PC-3 (cell line): Measurements from ENCODE around the gene PRDM15. TPM values are rescaled to one million over a fixed set of nuclear protein-coding genes. Genes with fewer than 3 reads are reported as not detected.

Experiments
- ATAC-seq: fragments of 200-7000 bp; cut with Tn5 transposase; 2 replicates; pipeline ENCODE4 v1.9.1; 2020; ENCODE audit warnings: mild to moderate bottlenecking, moderate library complexity
- BruUV-seq: library from RNA; stranded (reverse); fragments of 400-500 nt; replicated peaks from 2 replicates; lab custom pipeline; 2021; lab: Mats Ljungman, UMichigan
- CTCF ChIA-PET: fragments of 300-600 bp; sonication (Branson Sonifier 250); formaldehyde crosslinking; loops from one replicate; lab custom pipeline; 2022; ENCODE audit warnings: antibody characterized with exemption; lab: Charles Lee
- POLR2A ChIA-PET: fragments of 300-600 bp; sonication (Branson Sonifier 250); formaldehyde crosslinking; loops from one replicate; lab custom pipeline; 2022; ENCODE audit warnings: antibody characterized with exemption; ENCODE audit not compliant: unreplicated experiment; lab: Charles Lee
- DNase-seq: peaks from one replicate; pipeline ENCODE4 v3.0.0-alpha.2; 2015
- H2AFZ ChIP-seq: fragments of 300-600 bp; sonication (generic); 2 replicates; pipeline ENCODE4 v1.6.0; 2016; ENCODE audit warnings: antibody characterized with exemption, low read length
- H3F3A ChIP-seq: fragments of 300-600 bp; sonication (generic); one replicate; pipeline ENCODE4 v1.6.0; 2017; ENCODE audit warnings: antibody characterized with exemption, low read length, control low read depth, mild to moderate bottlenecking; ENCODE audit not compliant: unreplicated experiment
- H3K27ac ChIP-seq: fragments of 300-600 bp; sonication (generic); 2 replicates; pipeline ENCODE4 v1.5.1; 2016; ENCODE audit warnings: mild to moderate bottlenecking, low read length
- H3K27me3 ChIP-seq: fragments of 300-600 bp; sonication (generic); 2 replicates; pipeline ENCODE4 v1.6.1; 2016; ENCODE audit warnings: low read length, mixed read lengths
- H3K36me3 ChIP-seq: fragments of 300-600 bp; sonication (generic); 2 replicates; pipeline ENCODE4 v1.6.1; 2016; ENCODE audit warnings: low read depth, mixed run types, low read length, mixed read lengths
- H3K4me1 ChIP-seq: fragments of 300-600 bp; sonication (generic); 2 replicates; pipeline ENCODE4 v1.5.1; 2016; ENCODE audit warnings: low read length; ENCODE audit not compliant: insufficient read depth
- H3K4me2 ChIP-seq: fragments of 300-600 bp; sonication (generic); 2 replicates; pipeline ENCODE4 v1.6.0; 2016; ENCODE audit warnings: low read length
- H3K4me3 ChIP-seq: fragments of 300-600 bp; sonication (generic); 2 replicates; pipeline ENCODE4 v1.5.1; 2016; ENCODE audit warnings: mild to moderate bottlenecking, low read length, mixed read lengths
- H3K79me2 ChIP-seq: fragments of 300-600 bp; sonication (generic); 2 replicates; pipeline ENCODE4 v1.6.1; 2017; ENCODE audit warnings: low read length, mixed read lengths
- H3K9ac ChIP-seq: fragments of 300-600 bp; sonication (generic); 2 replicates; pipeline ENCODE4 v1.6.0; 2016; ENCODE audit warnings: mild to moderate bottlenecking, low read length
- H3K9me2 ChIP-seq: fragments of 300-600 bp; sonication (generic); replicated peaks from 2 replicates; pipeline ENCODE4 v1.6.1; 2016; ENCODE audit warnings: mixed run types, low read length, mixed read lengths
- H3K9me3 ChIP-seq: fragments of 300-600 bp; sonication (generic); 2 replicates; pipeline ENCODE4 v1.6.1; 2016; ENCODE audit warnings: low read length, mixed read lengths
- H4K20me1 ChIP-seq: fragments of 300-600 bp; sonication (generic); 2 replicates; pipeline ENCODE4 v1.6.1; 2016; ENCODE audit warnings: low read length, mixed read lengths
- CTCF ChIP-seq: fragments of 300-600 bp; sonication (generic); conservative IDR thresholded peaks from 2 replicates; pipeline ENCODE4 v1.5.1; 2017; ENCODE audit warnings: antibody characterized with exemption, low read depth, mild to moderate bottlenecking, low read length
- EZH2 ChIP-seq: fragments of 300-600 bp; sonication (generic); IDR thresholded peaks from one replicate; pipeline ENCODE4 v1.6.1; 2017; ENCODE audit warnings: antibody characterized with exemption, mild to moderate bottlenecking, low read length; ENCODE audit not compliant: unreplicated experiment
- EZH2phosphoT487 ChIP-seq: fragments of 300-600 bp; sonication (generic); IDR thresholded peaks from 2 replicates; pipeline ENCODE4 v1.6.1; 2018; ENCODE audit warnings: mild to moderate bottlenecking, antibody characterized with exemption, low read length, borderline replicate concordance
- intact Hi-C: fragments of 100-400 bp; cut with micrococcal nuclease; formaldehyde crosslinking; loops from 2 replicates; pipeline ENCODE4 v1.9.0; 2023
- total RNA-seq: library from RNA; depleted of rRNA; stranded (reverse); fragments of >200 nt; gene quantifications from 2 replicates; pipeline ENCODE4 v1.2.3, GENCODE V29; 2014

Gene PRDM15
- total RNA-seq, 1 experiment from 2014 or later = 13.4 TPM

GRCh38 chr21:41796476-41797080 is 82.6 kb downstream of the PRDM15 start:
- Histone ChIP-seq H3K9ac (no peak overlapping the region), H3K27ac (no peak overlapping the region), H3K4me3 (no peak overlapping the region), H2AFZ (no peak overlapping the region), H3K4me1 (no peaks in the 10 kb centered on the region), H3F3A (no peaks in the 10 kb centered on the region), H4K20me1 (no peaks in the 10 kb centered on the region), H3K27me3 (no peaks in the 10 kb centered on the region), H3K36me3 (peaks cover 16% of the 10 kb centered on the region), H3K9me2 (no peaks in the 10 kb centered on the region), H3K4me2 (no peak overlapping the region), H3K79me2 (no peaks in the 10 kb centered on the region), H3K9me3 (peaks cover 4% of the 10 kb centered on the region; the same call in 1 of the 2 replicates)
- intact Hi-C loops = no loop called here
- TF ChIP-seq EZH2 (no peak), EZH2phosphoT487 (no peak), CTCF (no peak)
- POLR2A ChIA-PET = no interaction called here
- BruUV-seq = no TSS peak
- no peak for DNase-seq
- no peak for ATAC-seq
- CTCF ChIA-PET = interaction anchor here (1.0 kb wide), 1 partner anchor 184 kb away, joined by 4 read pairs; no protein-coding TSS in a partner anchor

- ChIA-PET CTCF (no interaction called here), POLR2A (no interaction called here)
- TF ChIP-seq CTCF = no peak
- no peak for TF ChIP-seq EZH2phosphoT487
- no peak for TF ChIP-seq EZH2
- no TSS peak for BruUV-seq
- ATAC-seq (no peak), DNase-seq (no peak)
- Histone ChIP-seq H3K27me3 (no peaks in the 10 kb centered on the region), H2AFZ (no peak overlapping the region), H3K79me2 (no peaks in the 10 kb centered on the region), H3F3A (no peaks in the 10 kb centered on the region), H3K4me2 (no peak overlapping the region), H3K9ac (no peak overlapping the region), H4K20me1 (no peaks in the 10 kb centered on the region), H3K9me2 (no peaks in the 10 kb centered on the region), H3K36me3 (peaks cover 9% of the 10 kb centered on the region; the same call in 1 of the 2 replicates), H3K9me3 (peaks cover 4% of the 10 kb centered on the region; the same call in 1 of the 2 replicates), H3K4me3 (no peak overlapping the region), H3K27ac (no peak overlapping the region), H3K4me1 (no peaks in the 10 kb centered on the region)
- intact Hi-C loops = no loop called here
Measured at GRCh38 chr21:41795726-41796125, 83.4 kb downstream of the PRDM15 start.

- POLR2A ChIA-PET = no interaction called here
Measured at GRCh38 chr21:41794600-41794999, 84.5 kb downstream of the PRDM15 start.

More at GRCh38 chr21:41794600-41794999, 84.5 kb downstream of the PRDM15 start:
- no peaks in the 10 kb centered on the region for H3K27me3 ChIP-seq
- no peaks in the 10 kb centered on the region for H4K20me1 ChIP-seq
- H3K79me2 ChIP-seq = no peaks in the 10 kb centered on the region
- peaks cover 4% of the 10 kb centered on the region; the same call in 1 of the 2 replicates for H3K9me3 ChIP-seq
- no peaks in the 10 kb centered on the region for H3K4me1 ChIP-seq
- intact Hi-C loops = no loop called here
- H3K4me3 ChIP-seq = no peak overlapping the region
- peaks cover 5% of the 10 kb centered on the region; the same call in 1 of the 2 replicates for H3K36me3 ChIP-seq
- no peak overlapping the region for H3K27ac ChIP-seq
- no peaks in the 10 kb centered on the region for H3F3A ChIP-seq
- no peak overlapping the region for H2AFZ ChIP-seq
- TF ChIP-seq EZH2 = no peak
- no peak for TF ChIP-seq CTCF
- TF ChIP-seq EZH2phosphoT487 = no peak
- no TSS peak for BruUV-seq
- DNase-seq (no peak), ATAC-seq (no peak)
- CTCF ChIA-PET = no interaction called here
- no peak overlapping the region for H3K9ac ChIP-seq
- H3K9me2 ChIP-seq = no peaks in the 10 kb centered on the region
- H3K4me2 ChIP-seq = no peak overlapping the region
